KOPT-K1 (cell line): ENCODE results near the gene VPS9D1.
A peak's percentile ranks its signal among the peaks of the same experiment; 100 is the strongest.
"Not testable (repeated sequence)": the region's sequence is repeated elsewhere in the genome, so short reads cannot be mapped to it uniquely, and the experiment has no call there.

Source experiments
- H3K27ac ChIP-seq: fragments of 200-600 bp; sonication (generic); 2 replicates; pipeline ENCODE4 v1.5.1; 2016; ENCODE audit warnings: antibody characterized with exemption, mild to moderate bottlenecking, low read depth, low read length; ENCODE audit not compliant: poor library complexity, severe bottlenecking
- H3K36me3 ChIP-seq: fragments of 200-600 bp; sonication (generic); 2 replicates; pipeline ENCODE4 v1.5.1; 2017; ENCODE audit warnings: antibody characterized with exemption, mild to moderate bottlenecking, low read length, moderate library complexity; ENCODE audit not compliant: insufficient read depth
- H3K9me3 ChIP-seq: fragments of 200-600 bp; sonication (generic); 2 replicates; pipeline ENCODE4 v1.5.1; 2017; ENCODE audit warnings: antibody characterized with exemption, low read length, mild to moderate bottlenecking; ENCODE audit not compliant: insufficient read depth, poor library complexity, severe bottlenecking

Gene VPS9D1

DNA sequence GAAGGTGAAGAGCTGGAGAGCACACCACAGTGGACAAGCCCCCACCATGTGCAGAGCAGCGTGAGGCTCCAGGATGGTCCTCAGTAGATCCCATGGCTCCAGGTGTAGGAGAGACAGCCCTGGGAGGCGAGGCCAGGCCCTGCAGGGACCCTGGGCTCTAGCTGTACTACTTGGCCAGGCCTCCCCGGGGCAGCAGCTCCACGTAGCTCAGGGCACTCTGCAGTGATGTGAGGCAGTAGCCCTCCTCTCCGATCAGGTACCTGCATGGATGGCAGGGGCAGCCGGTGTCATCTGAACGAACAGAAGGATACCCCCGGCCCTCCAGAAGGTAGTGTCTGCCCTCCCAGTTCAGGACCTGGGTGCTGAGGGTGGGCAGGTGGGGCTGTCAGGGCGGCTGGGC lies 13.0 kb downstream of the VPS9D1 start:
- no peaks in the 10 kb centered on the region for H3K36me3 ChIP-seq
- no peaks in the 10 kb centered on the region for H3K9me3 ChIP-seq
- H3K27ac ChIP-seq: no peak overlapping the region

DNA sequence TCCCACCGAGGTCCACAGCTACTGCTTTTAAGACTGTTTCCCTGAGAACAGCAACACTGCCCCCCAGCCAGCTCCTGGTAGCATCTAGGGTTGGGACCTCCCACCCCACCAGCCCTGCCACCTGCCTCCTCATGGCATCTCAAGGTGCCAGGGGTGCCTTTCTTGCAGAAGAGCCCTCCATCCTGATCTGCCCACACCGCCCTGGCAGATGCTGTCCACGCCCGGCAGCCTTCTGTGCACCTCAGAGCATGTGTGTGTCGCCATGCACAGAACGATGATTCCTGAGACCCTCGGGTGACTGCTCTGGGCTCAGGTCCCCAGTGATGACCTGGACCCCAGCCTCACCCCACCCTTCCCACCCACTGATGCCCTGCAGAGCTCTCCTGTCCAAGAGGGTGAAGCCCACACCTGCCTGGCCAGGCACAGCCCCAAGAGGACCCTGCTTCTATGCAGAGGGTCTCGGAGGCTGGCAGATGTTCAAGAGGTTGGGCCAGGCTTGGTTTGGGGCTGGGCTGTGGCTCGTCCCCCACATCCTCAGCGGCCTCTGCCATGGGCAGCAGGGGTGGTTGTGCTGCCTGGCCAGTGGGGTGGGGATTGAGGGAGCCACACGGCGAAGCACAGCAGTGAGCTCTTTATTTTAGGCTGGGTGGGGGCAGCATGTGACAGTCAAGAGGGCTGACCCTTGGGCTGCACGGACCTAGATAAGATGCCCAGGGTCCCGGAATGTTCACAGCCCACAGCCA lies 14.0 kb downstream of the VPS9D1 start:
- no peaks in the 10 kb centered on the region for H3K36me3 ChIP-seq
- H3K9me3 ChIP-seq: no peaks in the 10 kb centered on the region
- H3K27ac ChIP-seq: no peak overlapping the region

DNA sequence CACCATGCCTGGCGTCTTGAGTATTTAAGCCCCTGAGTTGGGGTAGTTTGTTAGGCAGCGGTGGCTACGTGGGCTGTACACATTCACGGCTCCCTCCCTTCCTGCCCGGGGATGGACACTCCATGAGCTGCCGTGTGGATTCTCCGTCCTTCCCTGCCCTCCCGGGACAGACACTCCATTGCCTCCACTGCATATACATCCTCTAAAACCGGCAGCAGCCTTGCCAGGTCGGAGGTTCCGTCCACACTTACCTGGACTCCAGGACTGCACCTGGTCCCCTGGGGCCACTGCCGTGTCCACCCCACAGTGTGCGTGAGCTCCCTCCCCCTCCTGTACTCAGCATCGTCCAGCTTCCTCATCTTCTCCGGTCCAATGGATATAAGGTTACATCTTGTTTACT lies 15.7 kb downstream of the VPS9D1 start:
- no peak overlapping the region for H3K27ac ChIP-seq
- no peaks in the 10 kb centered on the region for H3K36me3 ChIP-seq
- H3K9me3 ChIP-seq: no peaks in the 10 kb centered on the region

DNA sequence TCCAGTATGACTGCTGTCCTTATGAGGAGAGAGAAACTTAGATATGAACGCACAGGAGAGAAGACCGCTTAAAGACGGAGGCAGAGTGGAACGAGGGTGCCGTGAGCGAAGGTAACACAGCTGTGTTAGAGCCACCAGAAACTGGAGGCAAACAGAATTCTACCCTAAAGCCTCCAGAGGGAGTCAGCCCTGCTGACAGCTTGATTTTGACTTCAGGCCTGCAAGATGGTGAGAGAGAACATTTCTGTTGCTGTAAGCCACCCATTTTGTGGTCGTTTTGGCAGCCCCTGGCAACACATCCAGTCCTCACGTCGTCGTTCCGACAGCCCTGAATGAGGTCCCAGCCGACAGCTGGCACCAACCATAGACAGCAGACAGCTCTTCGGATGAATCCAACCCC lies 16.4 kb downstream of the VPS9D1 start:
- Histone ChIP-seq H3K9me3 (no peaks in the 10 kb centered on the region), H3K36me3 (no peaks in the 10 kb centered on the region), H3K27ac (no peak overlapping the region)

DNA sequence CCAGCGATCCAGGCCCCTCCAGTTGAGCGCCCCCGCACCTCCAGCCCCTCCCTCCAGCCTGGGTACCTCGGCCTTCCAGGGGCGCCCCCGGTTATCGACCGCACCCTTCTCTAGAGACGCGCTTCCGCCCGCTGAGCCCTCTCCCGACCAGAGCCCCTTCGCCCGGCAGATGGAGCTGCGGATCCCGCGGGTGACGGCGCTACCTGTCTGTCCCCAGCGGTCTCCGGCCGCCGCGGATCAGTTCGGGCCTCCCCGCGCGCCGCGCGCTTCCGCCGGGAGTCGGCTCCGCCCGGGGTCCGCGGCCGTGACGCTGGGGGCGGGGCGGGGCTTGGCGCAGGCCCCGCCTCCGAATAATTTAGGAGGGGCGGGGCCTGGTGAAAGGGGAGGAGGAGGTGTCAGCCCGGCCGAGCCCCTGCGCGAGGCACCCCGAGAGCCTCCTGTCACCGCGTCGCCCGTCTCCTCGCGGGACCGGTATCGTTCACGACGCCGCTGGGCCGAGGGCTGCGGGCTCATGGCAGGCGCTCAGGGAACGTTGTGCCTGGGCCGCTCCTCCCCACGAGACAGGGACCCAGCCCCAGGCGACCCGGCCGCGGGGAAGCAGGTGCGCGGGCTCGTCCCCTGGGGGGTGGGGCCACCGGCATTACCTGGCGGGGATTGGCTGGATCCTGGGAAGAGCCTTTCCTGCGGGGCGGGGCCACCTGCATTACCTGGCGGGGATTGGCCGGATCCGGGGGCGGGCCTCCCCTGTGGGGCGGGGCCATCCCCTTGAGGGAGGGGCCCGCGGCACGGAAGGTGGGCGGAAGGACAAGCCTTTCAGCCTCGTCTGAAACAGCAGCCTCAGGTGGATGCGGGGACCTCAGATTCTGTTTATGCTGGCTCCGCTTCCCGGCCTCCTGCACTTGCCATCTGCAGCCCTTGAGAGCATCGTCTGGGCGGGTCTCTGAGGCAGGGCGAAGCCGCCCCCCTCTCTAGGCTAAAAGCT lies 19.0 kb downstream of the VPS9D1 start, which contains the start of gene SPATA2L:
TSS of gene SPATA2L (minus strand) at position 281 of the 982 bp plus-strand sequence. CDS start 473 bp downstream, outside the sequence.
- Histone ChIP-seq H3K36me3 (peaks cover 7% of the 10 kb centered on the region; the same call in 1 of the 2 replicates), H3K9me3 (no peaks in the 10 kb centered on the region), H3K27ac (peak within 1 kb of the TSS; percentile 46)

DNA sequence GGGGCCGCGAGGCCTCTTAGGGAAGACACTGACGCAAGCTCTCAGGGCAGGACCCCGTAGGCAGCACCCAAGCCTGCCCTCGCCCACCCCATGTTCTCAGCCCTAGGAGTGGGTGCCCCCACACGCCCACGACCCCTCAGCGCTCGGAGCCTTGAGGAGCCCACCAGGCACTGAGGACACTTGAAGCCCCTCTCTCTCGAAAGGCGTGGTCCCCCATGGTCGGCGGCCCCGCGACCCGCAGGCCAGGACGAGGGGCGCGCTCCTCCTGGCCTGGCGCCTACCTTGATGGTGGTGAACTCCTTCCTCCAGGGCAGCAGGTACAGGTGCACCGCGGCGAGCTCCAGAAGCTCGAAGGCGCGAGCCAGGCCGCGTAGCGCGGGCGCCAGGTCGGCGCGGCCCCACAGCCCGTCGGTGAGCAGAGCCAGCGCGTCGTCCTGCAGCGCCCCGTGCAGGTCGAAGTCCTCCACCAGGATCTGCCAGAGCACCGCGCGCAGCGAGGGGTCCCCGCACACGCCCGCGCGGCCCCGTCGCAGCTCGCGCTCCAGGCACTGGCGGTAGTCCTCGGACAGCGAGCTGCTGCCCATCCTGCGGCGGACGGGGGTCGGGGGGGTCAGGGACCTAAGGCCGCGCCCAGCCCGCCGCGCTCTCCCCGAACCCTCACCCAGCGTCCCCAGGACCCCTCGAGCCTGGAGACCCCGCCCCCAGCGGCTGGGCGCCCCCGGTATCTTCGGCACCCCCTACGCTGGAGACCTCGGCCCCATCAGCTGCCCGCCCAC lies 19.9 kb downstream of the VPS9D1 start:
- peak overlapping the region; percentile 46 for H3K27ac ChIP-seq
- no peaks in the 10 kb centered on the region for H3K9me3 ChIP-seq
- H3K36me3 ChIP-seq: peaks cover 15% of the 10 kb centered on the region; the same call in 1 of the 2 replicates

DNA sequence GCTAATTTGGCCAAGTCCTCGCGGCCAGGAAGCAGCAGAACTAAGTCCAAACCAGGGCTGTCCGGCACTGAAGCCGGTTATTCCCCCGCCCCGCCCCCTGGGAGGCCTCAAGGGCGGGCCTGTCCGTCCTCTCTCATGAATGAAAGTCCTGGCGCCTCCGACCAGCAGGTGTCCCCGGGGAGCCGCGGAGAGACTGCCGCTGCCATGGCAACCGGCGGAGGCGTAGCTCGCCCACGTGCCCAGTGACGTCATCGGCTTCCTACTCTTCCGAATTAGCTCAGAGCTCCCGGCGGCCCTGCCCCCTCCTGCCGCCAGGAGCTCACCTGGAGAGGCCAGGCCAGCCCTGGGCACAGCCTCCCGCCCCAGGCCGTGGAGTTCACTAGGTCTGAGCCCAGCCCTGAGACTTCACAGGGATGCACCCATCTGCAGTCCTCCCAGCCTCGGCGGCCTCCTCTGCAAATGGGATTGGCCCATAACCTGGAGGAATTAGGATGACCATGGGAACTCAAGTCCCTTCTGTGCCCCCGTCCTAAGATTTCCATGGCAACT lies 20.5 kb downstream of the VPS9D1 start:
- H3K9me3 ChIP-seq: no peaks in the 10 kb centered on the region
- H3K27ac ChIP-seq: no peak overlapping the region
- peaks cover 22% of the 10 kb centered on the region; the same call in 1 of the 2 replicates for H3K36me3 ChIP-seq

DNA sequence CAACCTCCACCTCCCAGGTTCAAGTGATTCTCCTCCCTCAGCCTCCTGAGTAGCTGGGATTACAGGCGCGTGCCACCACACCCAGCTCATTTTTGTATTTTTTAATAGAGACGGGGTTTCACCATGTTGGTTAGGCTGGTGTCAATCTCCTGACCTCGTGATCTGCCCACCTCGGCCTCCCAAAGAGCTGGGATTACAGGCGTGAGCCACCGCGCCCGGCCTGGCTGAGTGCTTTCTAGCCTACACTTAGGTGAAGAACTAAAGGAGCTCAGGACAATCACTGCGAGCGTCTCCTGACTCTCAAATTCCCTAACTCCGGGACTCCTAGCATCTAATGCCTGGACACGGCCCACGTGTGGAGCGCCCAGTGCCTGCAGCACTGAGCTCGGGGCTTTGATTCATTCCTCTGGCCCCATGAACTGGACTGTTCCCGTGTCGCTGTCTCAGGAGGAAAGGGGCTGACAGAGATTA lies 21.0 kb downstream of the VPS9D1 start:
- peaks cover 27% of the 10 kb centered on the region; the same call in 1 of the 2 replicates for H3K36me3 ChIP-seq

DNA sequence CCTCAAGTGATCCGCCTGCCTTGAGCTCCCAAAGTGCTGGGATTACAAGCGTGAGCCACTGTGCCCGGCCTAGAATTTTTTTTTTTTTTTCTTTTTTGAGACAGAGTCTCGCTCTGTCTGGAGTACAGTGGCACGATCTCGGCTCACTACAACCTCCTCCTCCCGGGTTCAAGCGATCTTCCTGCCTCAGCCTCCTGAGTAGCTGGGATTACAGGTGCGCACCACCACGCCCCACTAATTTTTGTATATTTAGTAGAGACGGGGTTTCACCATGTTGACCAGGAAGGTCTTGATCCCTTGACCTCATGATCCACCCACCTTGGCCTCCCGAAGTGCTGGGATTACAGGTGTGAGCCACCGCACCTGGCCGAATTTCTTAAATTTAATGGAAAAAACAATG lies 22.0 kb downstream of the VPS9D1 start:
- not testable (repeated sequence) for H3K27ac ChIP-seq, H3K9me3 ChIP-seq
- H3K36me3 ChIP-seq: peaks cover 37% of the 10 kb centered on the region

More for the DNA sequence above, 21.0 kb downstream of the VPS9D1 start:
- H3K9me3 ChIP-seq, H3K27ac ChIP-seq: not testable (repeated sequence)

DNA sequence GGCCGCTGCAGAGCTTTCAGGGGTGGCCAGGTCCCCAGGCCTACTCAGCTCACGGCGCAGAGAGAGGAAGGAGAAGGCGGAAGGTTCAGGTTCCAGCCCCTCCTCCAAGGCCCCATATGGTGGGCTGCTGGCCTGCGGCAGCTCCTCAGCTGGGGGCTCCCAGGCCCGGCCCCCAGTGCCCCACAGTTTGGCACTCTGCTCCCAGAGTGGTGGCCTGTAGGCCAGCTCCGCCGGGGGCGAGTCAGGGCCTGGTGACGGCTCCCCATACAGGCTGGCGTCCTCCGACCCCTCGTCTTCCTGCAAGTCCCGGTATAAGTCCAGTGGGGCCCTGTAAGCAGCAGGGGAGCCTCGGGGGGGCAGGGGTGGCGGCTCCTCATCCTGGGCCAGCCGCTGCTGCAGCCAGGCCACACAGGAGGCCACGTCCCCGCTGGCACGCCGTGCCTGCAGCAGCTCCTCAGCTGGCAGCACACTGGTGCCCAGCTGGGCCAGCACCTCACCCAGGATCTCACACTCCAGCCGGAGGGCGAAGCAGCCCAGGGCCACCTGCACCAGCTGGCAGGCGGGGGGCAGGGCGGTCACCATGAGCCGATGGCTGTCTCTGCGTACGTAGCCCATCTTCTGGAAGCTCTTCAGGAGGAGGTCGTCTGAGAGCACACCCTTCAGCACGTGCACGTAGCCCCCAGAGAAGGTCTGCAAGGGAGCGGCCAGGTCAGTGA lies 22.9 kb downstream of the VPS9D1 start:
- Histone ChIP-seq H3K36me3 (peaks cover 44% of the 10 kb centered on the region), H3K27ac (no peak overlapping the region)

DNA sequence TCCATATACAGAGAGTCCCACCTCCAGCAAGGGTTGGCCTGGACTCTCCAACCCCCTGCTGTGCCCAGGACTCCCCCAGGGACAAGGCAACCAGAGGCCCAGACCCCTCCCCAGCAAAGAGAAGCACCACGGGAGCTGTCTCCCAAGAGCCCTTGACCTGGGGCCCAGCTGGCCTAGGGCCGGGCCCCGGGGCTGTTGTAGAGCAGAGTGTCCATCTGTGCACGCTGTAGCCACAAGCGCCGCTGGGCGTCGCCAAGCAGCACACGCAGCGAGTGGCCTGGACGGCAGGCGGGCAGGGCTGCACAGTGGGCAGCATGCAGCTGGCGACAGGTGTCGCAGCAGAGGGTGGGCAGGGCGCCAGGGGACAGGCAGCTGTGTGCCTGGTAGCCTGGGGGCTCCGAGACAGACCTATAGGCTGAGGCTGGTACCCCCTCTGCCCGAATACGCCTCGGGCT lies 23.5 kb downstream of the VPS9D1 start:
- H3K36me3 ChIP-seq: peaks cover 50% of the 10 kb centered on the region
- no peaks in the 10 kb centered on the region for H3K9me3 ChIP-seq
- no peak overlapping the region for H3K27ac ChIP-seq

More for the DNA sequence above, 22.9 kb downstream of the VPS9D1 start:
- no peaks in the 10 kb centered on the region for H3K9me3 ChIP-seq

DNA sequence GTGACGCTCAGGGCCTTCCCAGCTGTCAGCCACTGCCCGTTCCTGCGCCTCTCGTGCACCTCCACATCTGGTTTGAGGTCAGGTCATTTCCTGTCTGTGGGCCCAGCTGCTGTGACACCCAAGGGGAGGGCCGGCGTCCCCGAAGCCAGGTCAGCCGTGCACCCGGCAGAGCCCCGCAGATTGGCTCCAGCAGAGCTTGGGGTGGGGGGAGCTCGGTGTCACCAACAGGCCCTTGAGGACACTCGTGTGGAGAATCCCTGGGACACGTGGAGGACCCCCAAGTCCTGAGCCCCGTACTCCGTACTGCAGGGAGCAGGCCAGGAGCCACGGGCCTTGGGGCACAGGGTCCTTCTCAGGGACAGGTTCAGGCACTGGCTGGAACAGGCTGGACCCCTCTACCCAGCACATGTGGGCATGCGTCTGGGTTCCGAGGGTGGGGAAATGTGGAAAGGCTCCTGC lies 24.0 kb downstream of the VPS9D1 start:
- Histone ChIP-seq H3K9me3 (no peaks in the 10 kb centered on the region), H3K36me3 (peaks cover 55% of the 10 kb centered on the region), H3K27ac (no peak overlapping the region)

DNA sequence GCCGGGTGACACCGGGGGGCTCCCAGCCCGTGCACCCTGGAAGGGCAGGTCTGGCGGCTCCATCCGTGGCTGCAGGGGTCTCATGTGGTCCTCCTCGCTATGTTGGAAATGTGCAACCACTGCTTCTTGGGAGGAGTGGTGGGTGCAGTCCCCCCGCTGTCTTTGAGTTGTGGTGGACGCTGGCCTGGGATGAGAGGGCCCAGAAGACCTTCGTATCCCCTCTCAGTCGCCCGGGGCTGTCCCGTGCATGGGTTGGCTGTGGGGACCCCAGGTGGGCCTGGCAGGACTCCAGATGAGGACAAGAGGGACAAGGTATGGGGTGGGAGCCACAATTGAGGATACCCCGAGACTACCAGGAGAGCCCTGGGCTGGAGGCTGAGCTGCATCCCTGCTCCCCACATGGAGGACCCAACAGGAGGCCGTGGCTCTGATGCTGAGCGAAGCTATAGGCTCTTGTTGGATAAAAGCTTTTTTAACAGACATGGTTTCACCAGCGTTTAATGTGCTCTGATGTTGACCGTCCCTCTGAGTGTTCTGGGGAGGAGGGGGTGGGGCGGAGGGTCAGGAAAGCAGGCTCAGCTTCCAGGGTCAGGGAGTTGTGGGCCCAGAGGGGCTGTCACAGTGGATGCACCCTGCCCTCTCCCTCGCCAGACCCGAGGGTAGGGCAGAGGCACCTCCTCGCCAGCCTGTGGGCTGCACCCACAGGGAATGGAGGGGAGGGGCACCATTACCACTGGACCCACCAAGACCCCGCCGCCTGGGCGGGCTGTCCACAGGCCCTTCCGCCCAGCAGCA lies 24.6 kb downstream of the VPS9D1 start:
- Histone ChIP-seq H3K36me3 (peaks cover 61% of the 10 kb centered on the region), H3K9me3 (no peaks in the 10 kb centered on the region), H3K27ac (no peak overlapping the region)
